HEK293T (cell line): ENCODE data around the gene HRG.

Experiments
- CTCF ChIA-PET: fragments of 350-600 bp; formaldehyde crosslinking; extraction: SDS; loops from one replicate; lab custom pipeline; 2021; ENCODE audit warnings: antibody characterized with exemption, inconsistent platforms; lab: Yijun Ruan, JAX
- POLR2A ChIA-PET: fragments of 350-600 bp; formaldehyde crosslinking; extraction: SDS; loops from one replicate; lab custom pipeline; 2020; ENCODE audit warnings: antibody characterized with exemption, inconsistent platforms; lab: Yijun Ruan, JAX
- DNase-seq: peaks from one replicate; pipeline ENCODE4 v3.0.0; 2012; ENCODE audit warnings: mixed read lengths; ENCODE audit errors: extremely low spot score
- ARNT ChIP-seq: fragments of 450-650 bp; IDR thresholded peaks from 2 replicates; pipeline ENCODE4 v1.6.1; 2017; ENCODE audit warnings: mild to moderate bottlenecking
- BHLHE40 ChIP-seq: fragments of 450-650 bp; IDR thresholded peaks from 2 replicates; pipeline ENCODE4 v1.6.1; 2016; ENCODE audit warnings: mild to moderate bottlenecking, moderate library complexity, borderline replicate concordance
- CTBP1 ChIP-seq: fragments of 450-650 bp; IDR thresholded peaks from 2 replicates; pipeline ENCODE4 v1.6.1; 2016; ENCODE audit warnings: borderline replicate concordance
- ELF4 ChIP-seq: fragments of 450-650 bp; IDR thresholded peaks from 2 replicates; pipeline ENCODE4 v1.6.1; 2017; ENCODE audit warnings: antibody characterized with exemption
- FOXA1 ChIP-seq: fragments of 450-650 bp; IDR thresholded peaks from 2 replicates; pipeline ENCODE4 v1.6.1; 2016; ENCODE audit warnings: mild to moderate bottlenecking
- FOXK2 ChIP-seq: fragments of 450-650 bp; IDR thresholded peaks from 2 replicates; pipeline ENCODE4 v1.6.1; 2016; ENCODE audit warnings: mild to moderate bottlenecking
- FOXM1 ChIP-seq: fragments of 450-650 bp; IDR thresholded peaks from 2 replicates; pipeline ENCODE4 v1.6.1; 2017; ENCODE audit warnings: mild to moderate bottlenecking, borderline replicate concordance
- HDGF ChIP-seq: fragments of 450-650 bp; IDR thresholded peaks from 2 replicates; pipeline ENCODE4 v1.6.1; 2017; ENCODE audit warnings: antibody characterized with exemption, borderline replicate concordance
- L3MBTL2 ChIP-seq: fragments of 450-650 bp; conservative IDR thresholded peaks from 2 replicates; pipeline ENCODE4 v1.6.1; 2016; ENCODE audit warnings: mild to moderate bottlenecking
- LEF1 ChIP-seq: fragments of 450-650 bp; IDR thresholded peaks from 2 replicates; pipeline ENCODE4 v1.6.1; 2017; ENCODE audit warnings: mild to moderate bottlenecking, borderline replicate concordance
- NFRKB ChIP-seq: fragments of 450-650 bp; IDR thresholded peaks from 2 replicates; pipeline ENCODE4 v1.6.1; 2016; ENCODE audit warnings: mild to moderate bottlenecking, moderate library complexity
- PKNOX1 ChIP-seq: fragments of 450-650 bp; IDR thresholded peaks from 2 replicates; pipeline ENCODE4 v1.6.1; 2016
- SP1 ChIP-seq: fragments of 450-650 bp; IDR thresholded peaks from 2 replicates; pipeline ENCODE4 v1.6.1; 2017
- SUZ12 ChIP-seq: fragments of 450-650 bp; IDR thresholded peaks from 2 replicates; pipeline ENCODE4 v1.6.1; 2016; ENCODE audit warnings: mild to moderate bottlenecking
- TARDBP ChIP-seq: fragments of 450-650 bp; IDR thresholded peaks from 2 replicates; pipeline ENCODE4 v1.6.1; 2016
- ZNF384 ChIP-seq: fragments of 450-650 bp; IDR thresholded peaks from 2 replicates; pipeline ENCODE4 v1.6.1; 2016

HRG gene

GRCh38 chr3:186642014-186642413 is 23.8 kb upstream of the HRG start:
- DNase-seq = no peak
- ChIA-PET CTCF (interaction anchor here (0.6 kb wide), 1 partner anchor 497 kb away, joined by 3 read pairs; the partner anchor contains the start of gene RPL39L), POLR2A (no interaction called here)
- no peak for TF ChIP-seq BHLHE40
- TF ChIP-seq FOXK2 = no peak
- TF ChIP-seq ELF4 = no peak
- TF ChIP-seq HDGF = no peak
- no peak for TF ChIP-seq SP1
- TF ChIP-seq L3MBTL2 = no peak
- TF ChIP-seq NFRKB = no peak
- no peak for TF ChIP-seq ARNT
- TF ChIP-seq LEF1 = no peak
- no peak for TF ChIP-seq ZNF384
- no peak for TF ChIP-seq CTBP1
- TF ChIP-seq SUZ12 = no peak

GRCh38 chr3:186643493-186643892 is 22.3 kb upstream of the HRG start:
- TF ChIP-seq PKNOX1 = no peak
- no peak for TF ChIP-seq FOXK2
- TF ChIP-seq CTBP1 = no peak
- no peak for TF ChIP-seq FOXM1
- TF ChIP-seq ARNT = no peak
- TF ChIP-seq SP1 = no peak
- no peak for TF ChIP-seq BHLHE40
- DNase-seq = no peak
- CTCF ChIA-PET = no interaction called here
- POLR2A ChIA-PET = interaction anchor here (1.3 kb wide), 1 partner anchor 26 kb away, joined by 4 read pairs; no protein-coding TSS in a partner anchor

- no peak for TF ChIP-seq ELF4
- TF ChIP-seq L3MBTL2 = no peak
- no peak for TF ChIP-seq ZNF384
- TF ChIP-seq FOXA1 = no peak
- TF ChIP-seq CTBP1 = no peak
- no peak for TF ChIP-seq ARNT
- no peak for TF ChIP-seq SUZ12
- no peak for TF ChIP-seq BHLHE40
- no peak for TF ChIP-seq NFRKB
- no peak for TF ChIP-seq FOXM1
- CTCF ChIA-PET = no interaction called here
- DNase-seq = no peak
- POLR2A ChIA-PET = no interaction called here
These were observed 21.1 kb upstream of the HRG start for GRCh38 chr3:186644683-186645082.

GRCh38 chr3:186646106-186646505 is 19.7 kb upstream of the HRG start:
- CTCF ChIA-PET = no interaction called here
- POLR2A ChIA-PET = no interaction called here
- DNase-seq = no peak
- no peak for TF ChIP-seq FOXA1
- no peak for TF ChIP-seq ZNF384
- TF ChIP-seq HDGF = no peak
- no peak for TF ChIP-seq LEF1
- no peak for TF ChIP-seq TARDBP

GRCh38 chr3:186646841-186647240 is 19.0 kb upstream of the HRG start:
- CTCF ChIA-PET = no interaction called here
- POLR2A ChIA-PET = no interaction called here
- no peak for DNase-seq
- no peak for TF ChIP-seq HDGF
- no peak for TF ChIP-seq CTBP1
- no peak for TF ChIP-seq FOXM1
- no peak for TF ChIP-seq ELF4
- no peak for TF ChIP-seq SUZ12

- no peak for DNase-seq
- TF ChIP-seq SP1 (no peak), LEF1 (no peak), FOXA1 (no peak), BHLHE40 (no peak), NFRKB (no peak), HDGF (no peak), TARDBP (no peak), ZNF384 (no peak), PKNOX1 (no peak), CTBP1 (no peak), ELF4 (no peak), FOXK2 (no peak), L3MBTL2 (no peak), ARNT (no peak), SUZ12 (no peak), FOXM1 (no peak)
- ChIA-PET CTCF (no interaction called here), POLR2A (no interaction called here)
These were observed 17.0 kb upstream of the HRG start for GRCh38 chr3:186648851-186649250.

- ChIA-PET CTCF (no interaction called here), POLR2A (no interaction called here)
- TF ChIP-seq PKNOX1 (no peak), HDGF (no peak), FOXA1 (no peak), L3MBTL2 (no peak), NFRKB (no peak), CTBP1 (no peak), FOXK2 (no peak), BHLHE40 (no peak), LEF1 (no peak), SUZ12 (no peak)
- DNase-seq = no peak
These were observed 14.1 kb upstream of the HRG start for GRCh38 chr3:186651678-186652215.
